RWPE2 (cell line): ENCODE results near the gene RNF224.

Experiments
- ATAC-seq: fragments of 200-7000 bp; cut with Tn5 transposase; 3 replicates; pipeline ENCODE4 v1.9.1; 2021; ENCODE audit warnings: low read depth
- DNase-seq: peaks from one replicate; pipeline ENCODE4 v3.0.0-alpha.2; 2020; ENCODE audit warnings: low spot score
- H3K27ac ChIP-seq: fragments of 450-650 bp; 2 replicates; pipeline ENCODE4 v1.5.1; 2017; ENCODE audit warnings: mild to moderate bottlenecking; ENCODE audit not compliant: poor library complexity, severe bottlenecking
- H3K27me3 ChIP-seq: fragments of 250-450 bp; sonication (Bioruptor Pico); 2 replicates; pipeline ENCODE4 v1.5.1; 2021; ENCODE audit warnings: mild to moderate bottlenecking, moderate library complexity; ENCODE audit not compliant: insufficient read depth, poor library complexity, severe bottlenecking
- H3K36me3 ChIP-seq: fragments of 250-450 bp; sonication (Bioruptor Pico); 2 replicates; pipeline ENCODE4 v1.5.1; 2020; ENCODE audit warnings: low read depth, mild to moderate bottlenecking, moderate library complexity
- H3K4me1 ChIP-seq: fragments of 250-450 bp; sonication (Bioruptor Pico); 2 replicates; pipeline ENCODE4 v1.5.1; 2021; ENCODE audit warnings: mild to moderate bottlenecking, moderate library complexity; ENCODE audit not compliant: insufficient read depth, poor library complexity, severe bottlenecking
- H3K4me3 ChIP-seq: fragments of 250-450 bp; sonication (Bioruptor Pico); 2 replicates; pipeline ENCODE4 v1.5.1; 2021; ENCODE audit warnings: mild to moderate bottlenecking, moderate library complexity; ENCODE audit not compliant: severe bottlenecking
- H3K9me3 ChIP-seq: fragments of 250-450 bp; sonication (Bioruptor Pico); 2 replicates; pipeline ENCODE4 v1.5.1; 2021; ENCODE audit warnings: mild to moderate bottlenecking, moderate library complexity; ENCODE audit not compliant: severe bottlenecking
- CTCF ChIP-seq: fragments of 450-650 bp; IDR thresholded peaks from one replicate; pipeline ENCODE4 v1.5.1; 2017; ENCODE audit warnings: mild to moderate bottlenecking, moderate library complexity; ENCODE audit not compliant: poor library complexity, severe bottlenecking

Gene RNF224

GRCh38 chr9:137213160-137214060 is 13.9 kb upstream of the RNF224 start:
- Histone ChIP-seq H3K9me3 (no peaks in the 10 kb centered on the region), H3K4me1 (no peaks in the 10 kb centered on the region), H3K27ac (no peak overlapping the region), H3K27me3 (no peaks in the 10 kb centered on the region), H3K4me3 (no peak overlapping the region), H3K36me3 (peaks cover 7% of the 10 kb centered on the region; the same call in 1 of the 2 replicates)
- ATAC-seq = no peak
- peak; percentile 20 for TF ChIP-seq CTCF
- DNase-seq = no peak

GRCh38 chr9:137214620-137215019 is 12.7 kb upstream of the RNF224 start:
- Histone ChIP-seq H3K27ac (no peak overlapping the region), H3K36me3 (peaks cover 6% of the 10 kb centered on the region; the same call in 1 of the 2 replicates), H3K4me3 (no peak overlapping the region), H3K27me3 (no peaks in the 10 kb centered on the region), H3K9me3 (no peaks in the 10 kb centered on the region), H3K4me1 (peaks cover 5% of the 10 kb centered on the region)
- DNase-seq (no peak), ATAC-seq (no peak)
- TF ChIP-seq CTCF = no peak

GRCh38 chr9:137215196-137215986 is 11.9 kb upstream of the RNF224 start:
- DNase-seq (no peak), ATAC-seq (no peak)
- Histone ChIP-seq H3K4me3 (no peak overlapping the region), H3K4me1 (peaks cover 5% of the 10 kb centered on the region), H3K9me3 (no peaks in the 10 kb centered on the region), H3K27me3 (no peaks in the 10 kb centered on the region), H3K27ac (no peak overlapping the region), H3K36me3 (peaks cover 4% of the 10 kb centered on the region; the same call in 1 of the 2 replicates)
- TF ChIP-seq CTCF = no peak

- no peaks in the 10 kb centered on the region for H3K27me3 ChIP-seq
- H3K4me1 ChIP-seq = peaks cover 5% of the 10 kb centered on the region
- H3K27ac ChIP-seq = peak overlapping the region; percentile 42
- DNase-seq = no peak
- no peaks in the 10 kb centered on the region for H3K9me3 ChIP-seq
- no peak overlapping the region for H3K4me3 ChIP-seq
- no peak for TF ChIP-seq CTCF
- H3K36me3 ChIP-seq = 0 out of 2 replicates have a peak, but pooled peaks cover 2% of the 10 kb centered on the region
- no peak for ATAC-seq
Measured at GRCh38 chr9:137216188-137216965, 10.9 kb upstream of the RNF224 start.
